Measurements from ENCODE around the gene NGB.

NGB gene

DNA sequence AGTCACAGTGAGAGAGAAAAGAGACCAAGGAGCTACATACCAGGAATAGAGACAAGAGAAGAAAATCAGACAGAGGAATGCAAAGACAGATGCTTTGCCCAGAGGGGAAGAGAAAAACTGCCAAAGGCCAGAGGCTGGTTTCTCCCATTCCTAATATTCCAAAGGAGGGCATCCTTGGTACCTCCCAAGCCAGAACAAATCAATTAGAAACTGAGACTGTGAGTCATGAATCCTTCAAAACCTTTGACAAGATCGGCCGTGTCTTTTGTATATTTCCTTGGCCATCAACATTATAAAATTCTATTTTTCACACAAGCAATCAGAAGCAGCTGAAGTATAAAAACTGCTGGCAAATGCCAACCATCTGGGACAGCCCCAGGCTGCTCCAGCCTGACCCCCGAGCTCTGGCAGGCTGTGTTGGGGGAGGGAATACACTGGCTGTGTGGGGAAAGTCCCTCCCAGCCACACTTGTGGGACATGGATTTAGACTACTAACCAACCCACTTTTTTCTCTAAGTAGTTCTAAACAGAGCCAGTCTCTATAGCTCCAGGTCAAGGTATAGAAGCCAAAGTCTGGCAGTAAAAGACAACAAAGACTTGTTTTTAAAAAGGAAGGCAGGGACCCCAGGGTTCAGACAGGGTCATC is 36.0 kb upstream of the NGB start:
- DNase-seq (ENCODE audit: low read depth) = no peak
- TF ChIP-seq, protein P1, sequence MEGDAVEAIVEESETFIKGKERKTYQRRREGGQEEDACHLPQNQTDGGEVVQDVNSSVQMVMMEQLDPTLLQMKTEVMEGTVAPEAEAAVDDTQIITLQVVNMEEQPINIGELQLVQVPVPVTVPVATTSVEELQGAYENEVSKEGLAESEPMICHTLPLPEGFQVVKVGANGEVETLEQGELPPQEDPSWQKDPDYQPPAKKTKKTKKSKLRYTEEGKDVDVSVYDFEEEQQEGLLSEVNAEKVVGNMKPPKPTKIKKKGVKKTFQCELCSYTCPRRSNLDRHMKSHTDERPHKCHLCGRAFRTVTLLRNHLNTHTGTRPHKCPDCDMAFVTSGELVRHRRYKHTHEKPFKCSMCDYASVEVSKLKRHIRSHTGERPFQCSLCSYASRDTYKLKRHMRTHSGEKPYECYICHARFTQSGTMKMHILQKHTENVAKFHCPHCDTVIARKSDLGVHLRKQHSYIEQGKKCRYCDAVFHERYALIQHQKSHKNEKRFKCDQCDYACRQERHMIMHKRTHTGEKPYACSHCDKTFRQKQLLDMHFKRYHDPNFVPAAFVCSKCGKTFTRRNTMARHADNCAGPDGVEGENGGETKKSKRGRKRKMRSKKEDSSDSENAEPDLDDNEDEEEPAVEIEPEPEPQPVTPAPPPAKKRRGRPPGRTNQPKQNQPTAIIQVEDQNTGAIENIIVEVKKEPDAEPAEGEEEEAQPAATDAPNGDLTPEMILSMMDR (conservative IDR thresholded peaks at IDR 0.05; ENCODE audit: low read depth, low read length) = no peak

DNA sequence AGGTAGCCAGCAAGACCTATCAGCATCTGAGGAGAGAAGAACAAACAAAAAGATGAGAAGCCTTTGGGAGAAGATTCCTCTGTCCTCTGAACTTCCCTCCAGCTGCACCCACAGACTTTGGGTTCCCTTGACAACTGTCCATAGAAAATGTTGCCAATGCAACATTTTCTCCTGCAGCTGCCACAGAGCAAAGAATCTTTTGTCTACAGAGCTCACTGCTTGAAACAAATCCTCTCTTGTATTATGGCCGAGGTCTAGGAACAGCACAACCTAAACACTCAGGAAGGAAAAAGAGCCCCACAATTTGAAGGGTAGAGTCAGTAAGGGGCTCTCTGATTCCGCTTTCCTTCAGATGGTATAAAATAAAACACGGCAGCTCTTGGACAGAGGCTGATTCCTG is 35.4 kb upstream of the NGB start:
- DNase-seq (ENCODE audit: low read depth) = no peak
- no peak overlapping the region for H3K4me3 ChIP-seq (ENCODE audit: low read length)
- TF ChIP-seq, protein P1 (conservative IDR thresholded peaks at IDR 0.05; ENCODE audit: low read depth, low read length) = no peak

More for the DNA sequence above, 36.0 kb upstream of the NGB start:
- no peak overlapping the region for H3K4me3 ChIP-seq (ENCODE audit: low read length)

DNA sequence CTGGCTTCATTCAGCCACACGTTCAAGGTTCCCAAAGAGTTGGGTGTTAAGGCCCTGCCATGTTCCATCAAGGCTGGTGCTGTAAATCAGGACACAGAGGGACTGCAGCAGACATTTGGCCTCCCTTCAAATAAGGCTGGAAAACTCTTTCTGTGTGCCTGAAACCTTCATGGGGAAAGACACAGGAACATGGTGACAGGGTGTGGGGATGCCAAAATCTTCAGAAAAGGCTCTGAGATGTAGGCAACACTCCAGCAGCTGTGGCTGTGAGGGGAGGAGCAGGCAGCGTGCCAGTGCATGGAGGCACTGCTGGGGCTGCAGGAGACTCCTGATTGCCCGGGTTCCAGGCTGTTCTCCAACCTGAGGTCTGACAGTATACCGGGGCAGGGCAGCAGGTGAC is 34.7 kb upstream of the NGB start:
- TF ChIP-seq, protein P1 (conservative IDR thresholded peaks at IDR 0.05; ENCODE audit: low read depth, low read length) = no peak
- H3K4me3 ChIP-seq (ENCODE audit: low read length) = no peak overlapping the region
- DNase-seq (ENCODE audit: low read depth) = no peak

DNA sequence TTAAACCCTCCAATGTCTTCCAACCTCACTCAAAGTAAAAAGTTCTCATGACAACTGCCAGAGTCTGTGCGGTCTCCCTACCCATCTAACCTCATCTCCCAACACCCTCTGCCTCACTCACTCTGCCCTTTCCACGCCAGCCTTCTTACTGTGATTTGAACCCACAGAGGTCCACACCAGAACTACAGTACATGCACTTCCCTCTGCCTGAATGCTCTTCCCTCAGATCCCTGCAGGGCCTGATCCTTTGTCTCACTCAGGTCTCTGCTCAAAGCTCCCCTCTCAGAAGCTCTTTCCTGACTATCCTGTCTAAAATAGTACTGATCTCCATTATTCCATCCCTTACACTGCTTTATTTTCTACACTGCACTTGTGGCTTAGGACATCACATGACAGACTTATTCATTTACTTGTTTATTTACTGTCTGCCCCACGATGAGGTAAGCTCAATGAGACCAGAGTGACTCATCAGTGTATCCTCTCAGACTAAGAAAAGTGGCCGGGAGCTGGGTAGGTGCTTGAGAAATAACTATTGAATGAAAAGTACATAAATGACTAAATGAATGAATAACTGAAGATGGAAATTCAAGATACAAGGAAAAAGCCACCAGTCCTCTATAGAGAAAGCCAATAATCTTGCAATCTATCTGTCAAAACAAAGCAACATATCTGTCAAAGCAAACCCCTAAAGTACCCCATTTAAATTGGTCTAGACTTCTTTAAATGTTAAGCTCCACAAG is 32.6 kb upstream of the NGB start:
- peak; percentile 89 for DNase-seq (ENCODE audit: low read depth)
- TF ChIP-seq, protein P1 (conservative IDR thresholded peaks at IDR 0.05; ENCODE audit: low read depth, low read length) = no peak
- H3K4me3 ChIP-seq (ENCODE audit: low read length) = no peak overlapping the region

DNA sequence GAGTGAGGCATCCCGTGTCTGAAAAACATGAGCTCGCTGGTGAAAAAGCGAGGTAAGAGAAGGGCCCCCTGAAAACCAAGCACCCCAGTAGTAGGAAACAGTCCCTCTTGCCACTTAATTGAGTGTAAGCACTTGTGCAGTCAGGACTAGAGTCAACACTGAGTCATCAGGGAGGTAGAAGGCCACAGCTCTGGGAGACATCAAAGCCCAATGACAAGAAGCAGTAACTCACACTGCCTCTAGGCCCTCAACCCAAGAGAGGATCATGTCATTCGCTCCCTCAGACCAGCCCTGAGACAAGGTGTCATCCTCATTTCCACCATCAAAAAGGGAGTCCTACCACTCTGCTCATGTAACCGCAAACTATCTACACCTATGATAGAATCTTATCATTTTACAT is 31.9 kb upstream of the NGB start:
- no peak for DNase-seq (ENCODE audit: low read depth)
- TF ChIP-seq, protein P1 (conservative IDR thresholded peaks at IDR 0.05; ENCODE audit: low read depth, low read length) = no peak
- no peak overlapping the region for H3K4me3 ChIP-seq (ENCODE audit: low read length)

DNA sequence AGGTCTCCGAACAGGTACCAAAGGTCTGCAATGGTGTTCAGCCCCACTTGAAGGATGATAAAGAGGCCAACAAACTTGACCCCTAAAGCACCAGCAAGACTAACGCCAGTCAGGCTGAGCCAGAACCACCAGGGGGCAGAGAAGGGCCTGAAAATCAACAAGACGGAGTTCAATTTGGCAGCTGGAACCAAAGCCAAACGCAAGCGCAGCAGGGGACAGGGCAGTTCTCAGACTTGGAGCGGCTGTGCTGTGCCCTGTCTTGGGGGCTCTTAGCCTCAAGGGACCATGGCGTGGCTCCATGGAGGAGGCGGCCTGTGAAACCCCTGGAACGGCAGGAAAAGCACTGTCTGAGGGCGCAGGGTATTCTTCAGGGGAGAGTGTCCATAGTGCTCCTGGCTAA is 30.1 kb upstream of the NGB start:
- no peak overlapping the region for H3K4me3 ChIP-seq (ENCODE audit: low read length)
- DNase-seq (ENCODE audit: low read depth) = no peak
- TF ChIP-seq, protein P1 (conservative IDR thresholded peaks at IDR 0.05; ENCODE audit: low read depth, low read length) = peak; percentile 95

DNA sequence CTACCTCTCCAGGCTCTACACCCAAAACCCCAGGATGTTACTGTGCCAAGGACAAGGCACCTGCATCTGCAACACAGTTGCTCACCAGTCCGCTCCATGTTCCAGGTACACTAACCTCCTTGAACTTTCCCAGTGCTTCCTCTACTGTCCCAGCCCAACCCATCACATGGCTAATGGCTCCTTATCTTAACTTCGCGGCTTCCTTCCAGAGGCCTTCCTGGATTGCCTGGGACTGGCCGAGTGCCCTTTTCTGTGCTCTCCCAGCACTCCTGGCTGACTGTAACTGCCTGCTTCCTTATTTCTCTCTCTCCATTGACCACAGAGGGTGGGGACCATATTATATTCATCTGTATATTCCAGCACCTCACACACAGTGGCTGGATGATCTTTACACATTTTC is 28.8 kb upstream of the NGB start:
- DNase-seq (ENCODE audit: low read depth) = no peak
- no peak overlapping the region for H3K4me3 ChIP-seq (ENCODE audit: low read length)
- TF ChIP-seq, protein P1 (conservative IDR thresholded peaks at IDR 0.05; ENCODE audit: low read depth, low read length) = no peak
